HG03103 (cell line): Measurements from ENCODE around the gene ADI1.
A peak's percentile ranks its signal among the peaks of the same experiment; 100 is the strongest.
"Not testable (repeated sequence)": the region's sequence is repeated elsewhere in the genome, so short reads cannot be mapped to it uniquely, and the experiment has no call there.

Experiments
- ATAC-seq: cut with Tn5 transposase; IDR thresholded peaks from one replicate; pipeline ENCODE4 v1.9.1; 2021; ENCODE audit warnings: low read depth; ENCODE audit not compliant: unreplicated experiment

ADI1 gene

GRCh38 chr2:3532941-3533340 lies 13.6 kb upstream of the ADI1 start:
- ATAC-seq = no peak

GRCh38 chr2:3529316-3530025 lies 10.1 kb upstream of the ADI1 start:
- no peak for ATAC-seq

- no peak for ATAC-seq
These were observed 8.8 kb upstream of the ADI1 start for GRCh38 chr2:3527886-3528785.

GRCh38 chr2:3526871-3527270 lies 7.5 kb upstream of the ADI1 start:
- no peak for ATAC-seq

- no peak for ATAC-seq
These were observed 4.3 kb upstream of the ADI1 start for GRCh38 chr2:3523551-3524041.

DNA sequence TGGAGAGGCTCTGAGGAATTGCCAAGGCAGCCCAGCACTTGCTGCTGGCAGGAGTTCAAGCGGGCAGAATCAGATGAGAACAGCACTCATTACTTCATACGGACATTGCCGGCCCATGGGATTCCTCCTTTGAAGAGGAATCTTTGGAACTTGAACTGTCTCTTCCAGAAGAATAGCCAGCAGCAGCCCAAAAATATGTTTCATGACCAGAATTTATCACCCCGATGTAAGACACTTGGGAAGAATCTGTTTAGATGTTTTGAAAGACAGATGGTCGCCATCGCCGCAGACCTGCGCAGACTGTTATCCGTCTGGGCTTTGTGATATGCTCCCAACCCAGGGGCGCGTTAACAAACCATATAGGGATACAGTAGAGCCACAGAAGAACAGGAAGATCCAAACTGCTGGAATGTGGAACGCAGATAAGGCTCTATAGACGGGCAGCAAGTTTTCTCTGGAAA lies 3.7 kb upstream of the ADI1 start:
- ATAC-seq = no peak

DNA sequence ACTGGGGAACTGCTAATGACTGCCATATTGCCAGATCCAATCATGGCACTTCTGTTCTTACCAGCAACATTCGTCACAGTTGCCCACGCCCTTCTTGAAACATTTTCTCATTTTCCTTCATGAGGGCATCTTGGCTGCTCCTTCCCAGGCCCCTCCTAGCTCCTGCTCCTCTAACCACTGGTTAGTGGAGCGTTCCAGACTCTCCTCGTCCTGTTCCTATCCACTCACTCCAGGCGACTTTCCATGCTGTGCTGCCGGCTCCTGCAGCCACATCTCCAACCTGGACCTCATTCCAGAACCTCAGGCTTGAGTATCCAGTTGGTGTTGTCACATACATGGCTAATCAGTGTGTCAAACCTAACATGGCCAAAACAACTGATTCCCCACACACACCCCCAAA lies 1.3 kb upstream of the ADI1 start:
- ATAC-seq = no peak

DNA sequence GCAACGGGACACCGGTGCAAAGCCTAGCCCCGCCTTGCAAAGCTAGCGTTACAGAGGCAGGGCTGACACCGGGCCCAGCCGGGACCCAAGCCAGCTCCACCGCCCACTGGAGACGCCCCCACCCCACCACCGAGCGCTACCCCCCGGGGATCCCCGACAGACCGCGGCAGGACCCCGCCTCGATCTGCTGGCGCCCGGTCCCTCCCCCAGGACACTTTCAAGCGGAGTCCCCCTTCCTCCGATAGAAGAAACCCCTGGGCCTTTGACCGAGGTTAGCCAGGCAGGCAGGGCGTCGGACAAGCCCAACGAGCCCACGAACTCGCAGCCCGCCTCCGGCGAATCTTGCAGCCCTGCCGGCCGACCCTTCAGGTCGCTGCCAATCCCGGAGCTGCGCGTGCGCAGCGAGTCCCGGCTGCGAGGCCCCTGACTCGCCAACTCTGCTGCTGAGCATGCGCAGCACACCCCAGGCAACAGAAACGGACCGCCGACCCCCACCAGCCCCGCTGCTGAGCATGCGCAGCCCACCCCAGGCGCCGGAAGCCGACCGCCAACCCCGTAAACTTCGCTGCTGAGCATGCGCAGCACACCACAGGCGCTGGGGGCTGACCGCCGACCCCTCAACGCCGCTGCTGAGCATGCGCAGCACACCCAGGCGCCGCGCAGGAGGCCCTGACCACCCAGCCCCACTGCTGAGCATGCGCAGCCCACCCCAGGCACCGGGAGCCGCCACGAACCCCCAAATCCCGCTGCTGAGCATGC lies 656 bp downstream of the ADI1 start:
- peak; percentile 67 for ATAC-seq

- no peak for ATAC-seq
These were observed 1.3 kb downstream of the ADI1 start for GRCh38 chr2:3517948-3518495.

DNA sequence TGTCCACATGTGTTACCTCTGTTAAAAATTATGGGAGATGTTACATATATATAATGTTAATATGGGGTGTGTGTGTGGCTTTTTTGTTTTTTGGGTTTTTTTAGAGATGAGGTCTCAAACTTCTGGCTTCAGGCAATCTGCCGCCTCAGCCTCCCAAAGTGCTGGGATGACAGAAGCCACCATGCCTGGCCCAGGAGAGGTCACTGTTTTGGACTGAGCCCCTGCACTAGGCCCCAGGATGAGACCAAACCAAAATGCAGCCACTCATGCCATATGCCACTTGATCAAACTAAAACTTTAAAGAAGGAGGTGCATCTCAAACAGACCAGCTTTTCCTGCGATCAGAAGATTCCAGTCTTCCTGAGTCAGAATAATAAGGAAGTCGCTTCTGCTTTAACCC lies 2.5 kb downstream of the ADI1 start:
- no peak for ATAC-seq

- ATAC-seq = not testable (repeated sequence)
These were observed 3.9 kb downstream of the ADI1 start for GRCh38 chr2:3515438-3515837.

GRCh38 chr2:3513026-3513810 lies 6.1 kb downstream of the ADI1 start:
- ATAC-seq = no peak

DNA sequence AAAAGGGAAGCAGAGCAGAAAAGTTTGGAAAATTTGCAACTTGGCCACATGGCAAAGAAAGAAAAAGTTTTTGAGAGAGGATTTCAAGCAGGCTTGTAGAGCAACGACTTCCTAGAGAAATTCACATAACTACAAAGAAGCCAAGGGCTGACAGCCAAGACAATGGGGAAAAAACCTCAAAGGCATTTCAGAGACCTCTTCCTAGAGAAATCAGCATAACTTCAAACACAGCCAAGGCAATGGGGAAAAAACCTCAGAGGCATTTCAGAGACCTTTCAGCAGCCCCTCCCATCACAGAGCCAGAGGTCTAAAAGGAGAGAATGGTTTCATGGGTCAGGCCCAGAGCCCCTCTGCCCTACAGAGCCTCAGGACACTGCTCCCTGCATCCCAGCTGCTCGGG lies 7.2 kb downstream of the ADI1 start:
- no peak for ATAC-seq

DNA sequence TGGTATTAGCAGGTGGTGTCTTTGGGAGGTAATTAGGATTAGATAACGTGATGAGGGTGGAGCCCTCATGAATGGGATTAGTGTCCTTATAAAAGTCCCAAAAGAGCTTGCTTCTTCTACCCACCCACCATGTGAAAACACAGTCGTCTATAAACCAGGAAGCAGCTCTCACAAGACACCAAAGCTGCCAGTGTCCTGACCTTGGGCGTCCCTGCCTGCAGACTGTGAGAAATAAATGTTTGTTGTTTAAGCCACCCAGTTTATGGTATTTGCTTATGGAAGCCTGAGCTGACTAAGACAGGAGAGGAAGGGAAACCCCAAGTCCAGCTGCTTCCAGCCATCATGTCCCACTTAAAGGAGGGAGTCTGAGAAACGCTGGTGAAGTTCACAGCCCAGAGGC lies 13.6 kb downstream of the ADI1 start:
- ATAC-seq = no peak

DNA sequence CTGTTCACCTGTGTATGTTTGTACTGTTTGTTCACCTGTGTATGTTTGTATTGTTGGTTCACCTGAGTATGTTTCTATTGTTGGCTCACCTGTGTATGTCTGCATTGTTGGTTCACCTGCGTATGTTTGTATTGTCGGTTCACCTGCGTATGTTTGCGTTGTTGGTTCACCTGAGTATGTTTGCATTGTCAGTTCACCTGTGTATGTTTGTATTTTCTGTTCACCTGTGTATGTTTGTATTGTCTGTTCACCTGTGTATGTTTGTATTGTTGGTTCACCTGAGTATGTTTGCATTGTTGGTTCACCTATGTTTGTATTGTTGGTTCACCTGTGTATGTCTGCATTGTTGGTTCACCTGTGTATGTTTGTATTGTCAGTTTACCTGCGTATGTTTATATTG lies 14.6 kb downstream of the ADI1 start:
- no peak for ATAC-seq

- ATAC-seq = no peak
These were observed 15.8 kb downstream of the ADI1 start for GRCh38 chr2:3503483-3503882.

DNA sequence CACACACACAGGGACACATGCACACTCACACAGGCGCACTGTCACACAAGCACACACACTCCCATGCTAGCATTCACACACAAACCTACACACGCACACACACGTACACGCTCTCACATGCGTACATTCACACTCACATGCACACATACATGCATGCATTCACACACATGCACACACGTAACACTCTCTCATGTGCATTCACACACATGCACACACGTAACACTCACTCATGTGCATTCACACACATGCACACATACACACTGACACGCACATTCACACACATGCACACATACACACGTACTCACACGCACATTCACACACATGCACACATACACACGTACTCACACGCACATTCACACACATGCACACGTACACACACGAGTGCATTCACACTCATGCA lies 16.3 kb downstream of the ADI1 start:
- no peak for ATAC-seq

DNA sequence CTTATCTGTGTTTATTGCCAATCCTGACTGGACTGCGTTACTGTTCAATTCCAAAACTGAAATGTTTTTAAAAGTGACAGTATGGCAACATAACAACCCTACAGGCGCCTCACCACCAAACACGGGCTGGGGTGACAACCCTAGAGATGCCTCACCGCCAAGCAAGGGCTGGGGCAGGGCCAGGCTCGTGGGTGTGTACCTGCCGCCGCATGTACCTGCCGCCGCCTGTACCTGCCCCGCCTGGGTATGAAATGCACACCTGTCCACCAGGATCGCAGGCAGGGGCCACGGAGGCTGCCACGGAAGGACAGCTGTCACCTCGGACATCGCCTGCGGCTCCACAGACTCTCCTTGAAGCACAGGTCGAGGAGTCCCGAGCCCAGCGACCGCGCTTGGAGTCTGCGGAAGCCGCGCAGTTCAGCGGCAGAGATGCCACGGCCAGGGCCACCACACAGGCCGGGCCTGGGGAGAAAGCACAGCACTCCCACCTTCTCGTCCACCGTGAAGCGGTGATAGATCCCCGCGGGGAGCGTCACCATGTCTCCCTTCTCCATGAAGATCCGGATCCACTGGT lies 18.9 kb downstream of the ADI1 start:
- no peak for ATAC-seq

- no peak for ATAC-seq
These were observed 20.4 kb downstream of the ADI1 start for GRCh38 chr2:3498783-3499394.
